Sigmoid colon (tissue), 7 donors: ENCODE results near the gene UBL7. TPM values are rescaled to one million over a fixed set of nuclear protein-coding genes. Genes with fewer than 3 reads are reported as not detected.
A peak's percentile ranks its signal among the peaks of the same experiment; 100 is the strongest.

Source experiments
- DNase-seq: peaks from one replicate; pipeline ENCODE4 v3.0.0-alpha.2; 2019
- H3K27ac ChIP-seq, 4 donors: fragments of 200-600 bp; sonication (generic); one replicate each; pipeline ENCODE4 v1.5.1; 2016 to 2019; ENCODE audit warnings: mild to moderate bottlenecking in 1 of 4
- H3K27me3 ChIP-seq, 3 donors: fragments of 200-600 bp; sonication (generic); one replicate each; pipeline ENCODE4 v1.5.1; 2019; ENCODE audit warnings: mild to moderate bottlenecking in 1 of 3
- H3K36me3 ChIP-seq, 4 donors: fragments of 200-600 bp; sonication (generic); one replicate each; pipeline ENCODE4 v1.5.1; 2016 to 2019
- H3K4me1 ChIP-seq, 4 donors: fragments of 200-600 bp; sonication (generic); one replicate each; pipeline ENCODE4 v1.5.1; 2017 to 2019
- H3K4me3 ChIP-seq, 4 donors: fragments of 200-600 bp; sonication (generic); one replicate each; pipeline ENCODE4 v1.5.1; 2017 to 2019; ENCODE audit warnings: mild to moderate bottlenecking in 2 of 4, moderate library complexity in 1 of 4
- H3K9me3 ChIP-seq, 4 donors: fragments of 200-600 bp in 3 of 4; sonication (generic) in 3 of 4; one replicate each; pipeline versions ENCODE4 v1.5.1 to v1.6.1; 2013 to 2019
- CTCF ChIP-seq, 4 experiments: fragments of 450-650 bp in 3 of 4; fragments of 200-600 bp in 1 of 4; IDR thresholded peaks; one replicate each; pipeline ENCODE4 v1.5.1; 2016 to 2019; ENCODE audit warnings: antibody characterized with exemption in 4 of 4, mild to moderate bottlenecking in 3 of 4, moderate library complexity in 2 of 4
- EP300 ChIP-seq, 4 donors: sonication (generic); formaldehyde crosslinking; IDR thresholded peaks; one replicate each; pipeline ENCODE4 v1.6.1; 2017; ENCODE audit warnings: antibody characterized with exemption in 4 of 4
- POLR2A ChIP-seq, 2 donors: fragments of 450-650 bp; IDR thresholded peaks; one replicate each; pipeline ENCODE4 v1.6.1; 2016; ENCODE audit warnings: antibody characterized with exemption in 2 of 2, mild to moderate bottlenecking in 2 of 2, moderate library complexity in 2 of 2
- POLR2AphosphoS5 ChIP-seq, 4 donors: sonication (generic); formaldehyde crosslinking; IDR thresholded peaks; one replicate each; pipeline ENCODE4 v1.6.1; 2017; ENCODE audit warnings: antibody characterized with exemption in 4 of 4
- WGBS, 2 donors: extraction: QIAGEN DNeasy Blood & Tissue Kit; methylation state at CpG; one replicate each; pipeline ENCODE4 v1.1.7; 2013; 5-methylcytosine and 5-hydroxymethylcytosine counted together
- intact Hi-C: fragments of 100-400 bp; cut with DNase I; formaldehyde crosslinking; loops from one replicate; pipeline ENCODE4 v1.15.1; 2023
- polyA plus RNA-seq, 3 donors: library from polyadenylated mRNA; stranded (reverse); fragments of 200-250 nt; gene quantifications; one replicate each; pipeline ENCODE4 v1.2.3, GENCODE V29; 2013
- total RNA-seq, 4 donors: library from RNA; depleted of rRNA; stranded (reverse); fragments of >200 nt; gene quantifications; one replicate each; pipeline ENCODE4 v1.1.0, GENCODE V29; 2016
- donor health status: healthy with polysubstance abuse.
- donor health status: Bipolar disorder and iron deficiency.
- donor health status: healthy.

UBL7 gene
- total and polyA plus RNA-seq, 7 donors = 32.4 to 85.5 (median 48.5) TPM

DNA sequence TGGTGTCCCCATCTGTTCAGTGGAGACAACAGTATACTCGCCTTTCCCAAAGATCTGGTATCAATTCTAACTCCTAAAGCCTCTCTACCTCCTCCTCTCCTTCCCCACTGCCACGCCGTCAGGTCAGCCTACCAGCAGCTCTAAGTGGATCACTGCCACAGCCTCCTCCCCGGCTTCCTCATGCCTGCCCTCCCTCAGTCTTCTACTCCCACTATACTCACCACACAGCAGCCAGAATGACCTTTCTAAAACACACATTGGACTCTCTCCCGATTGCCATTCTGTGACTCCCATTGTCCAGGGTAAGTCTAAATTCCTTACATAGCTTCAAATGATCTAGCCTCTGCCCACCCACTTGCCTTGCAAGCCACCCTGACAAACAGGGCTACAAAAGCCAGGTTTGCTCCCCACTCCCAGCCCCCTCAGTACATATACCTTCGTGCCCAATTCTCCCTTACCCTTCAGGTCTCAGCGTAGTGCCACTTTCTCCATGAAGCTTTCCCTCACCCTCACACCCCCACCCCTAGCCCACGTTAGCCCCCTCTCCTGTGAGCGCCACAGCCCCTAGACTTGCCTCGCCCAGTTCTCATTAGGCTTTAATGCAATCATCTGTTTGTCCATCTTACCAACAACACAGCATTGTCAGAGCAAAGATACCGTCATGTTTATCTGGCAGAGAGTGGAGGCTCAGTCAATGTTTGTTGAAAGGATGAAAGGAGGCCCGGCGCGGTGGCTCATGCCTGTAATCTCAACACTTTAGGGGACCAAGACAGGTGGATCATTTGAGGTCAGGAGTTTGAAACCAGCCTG lies 17.7 kb downstream of the UBL7 start:
- TF ChIP-seq POLR2A (IDR thresholded peaks at IDR 0.05) (no peak), POLR2AphosphoS5 (IDR thresholded peaks at IDR 0.05) (no peak), EP300 (IDR thresholded peaks at IDR 0.05) (no peak), CTCF (IDR thresholded peaks at IDR 0.05) (no peak)
- DNase-seq = peak; percentile 29
- intact Hi-C loops = no loop called here
- Histone ChIP-seq H3K27me3 (peaks cover 0 to 3% (median 0%) of the 10 kb centered on the region in 3 donors), H3K27ac (no peak overlapping the region), H3K4me3 (no peak overlapping the region), H3K36me3 (peaks cover 14 to 36% (median 25%) of the 10 kb centered on the region in 4 donors), H3K4me1 (no peaks in the 10 kb centered on the region), H3K9me3 (no peaks in the 10 kb centered on the region)
- 84 to 85% methylated on average over 14 of the region's 14 CpGs for WGBS, 2 donors

- WGBS, 2 donors = 67 to 71% methylated on average over 3 of the region's 3 CpGs
- intact Hi-C loops = no loop called here
- Histone ChIP-seq H3K36me3 (peaks cover 7 to 29% (median 18%) of the 10 kb centered on the region in 4 donors), H3K27ac (no peak overlapping the region), H3K9me3 (no peaks in the 10 kb centered on the region), H3K4me1 (no peaks in the 10 kb centered on the region), H3K27me3 (peaks cover 0 to 3% (median 0%) of the 10 kb centered on the region in 3 donors), H3K4me3 (no peak overlapping the region)
- TF ChIP-seq EP300 (IDR thresholded peaks at IDR 0.05) (no peak), POLR2AphosphoS5 (IDR thresholded peaks at IDR 0.05) (no peak), CTCF (IDR thresholded peaks at IDR 0.05) (no peak), POLR2A (IDR thresholded peaks at IDR 0.05) (no peak)
- no peak for DNase-seq
Observed at GRCh38 chr15:74442604-74443003, 18.4 kb downstream of the UBL7 start.

- H3K4me1 ChIP-seq = no peaks in the 10 kb centered on the region
- no peak overlapping the region for H3K27ac ChIP-seq
- H3K36me3 ChIP-seq = peaks cover 4 to 24% (median 13%) of the 10 kb centered on the region in 4 donors
- 73 to 86% methylated on average over 3 of the region's 3 CpGs for whole genome bisulfite sequencing, 2 donors
- intact Hi-C loops = no loop called here
- no peak overlapping the region for H3K4me3 ChIP-seq
- H3K9me3 ChIP-seq = no peaks in the 10 kb centered on the region
- peaks cover 0 to 3% (median 0%) of the 10 kb centered on the region in 3 donors for H3K27me3 ChIP-seq
- TF ChIP-seq POLR2AphosphoS5 (IDR thresholded peaks at IDR 0.05) (no peak), POLR2A (IDR thresholded peaks at IDR 0.05) (no peak), CTCF (IDR thresholded peaks at IDR 0.05) (no peak), EP300 (IDR thresholded peaks at IDR 0.05) (no peak)
- no peak for DNase-seq
Observed at GRCh38 chr15:74442063-74442462, 18.9 kb downstream of the UBL7 start.

DNA sequence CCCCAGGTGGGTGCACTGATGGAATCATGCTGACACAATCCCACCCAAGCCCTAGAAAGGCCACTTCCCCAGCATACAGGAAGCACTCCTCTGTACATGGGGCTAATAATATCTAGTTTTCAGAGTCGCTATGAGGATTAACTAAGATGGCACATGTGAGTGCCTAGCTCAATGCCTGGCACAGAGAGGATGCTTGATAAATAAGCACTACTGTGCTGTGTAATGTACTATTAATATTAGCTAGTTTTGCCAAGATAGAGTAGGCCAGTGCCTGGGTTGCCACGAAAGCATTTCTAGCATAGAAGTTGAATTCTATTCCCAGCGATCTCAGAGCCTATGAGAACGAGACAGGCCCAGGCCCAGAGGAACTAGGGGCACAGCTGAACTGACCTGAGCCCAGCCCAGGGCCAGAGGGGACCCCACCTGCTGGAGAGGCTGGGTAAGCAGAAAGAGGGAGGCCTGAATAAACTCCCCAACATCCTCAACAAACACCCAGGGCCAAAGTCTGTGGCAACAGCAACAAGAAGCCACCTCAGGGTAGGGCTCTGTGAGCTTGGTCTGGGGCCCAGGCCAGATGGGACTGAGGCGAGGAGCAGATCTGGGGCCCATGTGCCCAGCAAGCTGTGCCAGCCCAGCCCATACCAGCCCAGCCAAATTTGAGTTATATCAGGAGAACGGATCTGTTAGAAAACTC lies 19.6 kb downstream of the UBL7 start:
- intact Hi-C loops = no loop called here
- Histone ChIP-seq H3K9me3 (no peaks in the 10 kb centered on the region), H3K27me3 (peaks cover 0 to 3% (median 0%) of the 10 kb centered on the region in 3 donors), H3K36me3 (peaks cover 0 to 17% (median 9%) of the 10 kb centered on the region in 4 donors), H3K4me1 (no peaks in the 10 kb centered on the region), H3K4me3 (no peak overlapping the region), H3K27ac (no peak overlapping the region)
- no peak for DNase-seq
- WGBS, 2 donors = 86 to 88% methylated on average over 6 of the region's 6 CpGs
- no peak for TF ChIP-seq POLR2A (IDR thresholded peaks at IDR 0.05)
- TF ChIP-seq EP300 (IDR thresholded peaks at IDR 0.05) = no peak
- no peak for TF ChIP-seq CTCF (IDR thresholded peaks at IDR 0.05)
- TF ChIP-seq POLR2AphosphoS5 (IDR thresholded peaks at IDR 0.05) = no peak
